Activated CD4-positive, alpha-beta T cell treated with anti-CD3 and anti-CD28 coated beads for 48 hours (primary cell): Measurements from ENCODE around the gene SOD3.

Source experiments
- DNase-seq: peaks from one replicate; pipeline ENCODE4 v3.0.0-alpha.2; 2020

The SOD3 gene

GRCh38 chr4:24846716-24847115 is 51.3 kb downstream of the SOD3 start:
- DNase-seq, result no peak

- no peak for DNase-seq
Measured at GRCh38 chr4:24849351-24849750, 54.0 kb downstream of the SOD3 start.

- no peak for DNase-seq
Measured at GRCh38 chr4:24849756-24850155, 54.4 kb downstream of the SOD3 start.
